HG02973 (cell line): ENCODE data around the gene IL10.
A peak's percentile ranks its signal among the peaks of the same experiment; 100 is the strongest.

Experiments used
- ATAC-seq: cut with Tn5 transposase; IDR thresholded peaks from one replicate; pipeline ENCODE4 v1.9.1; 2021; ENCODE audit warnings: moderate library complexity; ENCODE audit not compliant: unreplicated experiment

The IL10 gene

GRCh38 chr1:206772243-206772937 lies at the start of gene IL10:
Gene IL10, minus strand, starts transcription at chr1:206772494. Its CDS starts 59 bp downstream, at chr1:206772435.
- no peak for ATAC-seq

GRCh38 chr1:206821493-206821892 lies 49.2 kb upstream of the IL10 start:
- ATAC-seq = no peak

- peak; percentile 63 for ATAC-seq
These were observed 44.3 kb upstream of the IL10 start for GRCh38 chr1:206816390-206817287.

- no peak for ATAC-seq
These were observed 42.5 kb upstream of the IL10 start for GRCh38 chr1:206814716-206815341.

GRCh38 chr1:206812471-206812870 lies 40.2 kb upstream of the IL10 start:
- ATAC-seq = no peak

GRCh38 chr1:206809504-206810084 lies 37.3 kb upstream of the IL10 start:
- no peak for ATAC-seq

- no peak for ATAC-seq
These were observed 36.3 kb upstream of the IL10 start for GRCh38 chr1:206808615-206809014.

GRCh38 chr1:206805357-206805756 lies 33.1 kb upstream of the IL10 start:
- ATAC-seq = no peak

- no peak for ATAC-seq
These were observed 32.0 kb upstream of the IL10 start for GRCh38 chr1:206804156-206804737.

GRCh38 chr1:206803221-206803730 lies 31.0 kb upstream of the IL10 start:
- peak; percentile 97 for ATAC-seq

- no peak for ATAC-seq
These were observed 30.1 kb upstream of the IL10 start for GRCh38 chr1:206802401-206802800.

- no peak for ATAC-seq
These were observed 29.2 kb upstream of the IL10 start for GRCh38 chr1:206801467-206801866.

GRCh38 chr1:206800891-206801290 lies 28.6 kb upstream of the IL10 start:
- ATAC-seq = no peak

GRCh38 chr1:206800411-206800810 lies 28.1 kb upstream of the IL10 start:
- ATAC-seq = no peak

- ATAC-seq = no peak
These were observed 27.0 kb upstream of the IL10 start for GRCh38 chr1:206799311-206799710.

GRCh38 chr1:206798384-206798996 lies 26.2 kb upstream of the IL10 start:
- ATAC-seq = no peak

- ATAC-seq = no peak
These were observed 25.5 kb upstream of the IL10 start for GRCh38 chr1:206797534-206798383.

- no peak for ATAC-seq
These were observed 24.7 kb upstream of the IL10 start for GRCh38 chr1:206796981-206797402.

GRCh38 chr1:206796116-206796515 lies 23.8 kb upstream of the IL10 start:
- ATAC-seq = no peak
